Measurements from ENCODE around the gene WDTC1.
A peak's percentile ranks its signal among the peaks of the same experiment; 100 is the strongest.

WDTC1 gene

DNA sequence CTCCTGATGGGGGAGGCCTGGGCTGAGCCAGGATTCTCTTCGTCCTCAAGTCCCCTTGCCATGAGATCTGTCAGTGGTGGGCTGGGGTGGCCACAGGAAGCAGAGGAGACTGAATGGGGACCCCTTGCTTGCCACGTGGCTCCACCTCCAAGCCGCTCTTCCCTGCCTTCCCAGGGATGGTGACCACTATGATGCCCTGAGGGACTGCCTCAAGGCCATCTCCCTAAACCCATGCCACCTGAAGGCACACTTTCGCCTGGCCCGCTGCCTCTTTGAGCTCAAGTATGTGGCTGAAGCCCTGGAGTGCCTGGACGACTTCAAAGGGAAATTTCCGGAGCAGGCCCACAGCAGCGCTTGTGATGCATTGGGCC lies 66.6 kb downstream of the WDTC1 start:
- no peak for DNase-seq (ENCODE audit: low read depth in 1 of 2, low spot score in 1 of 2)

DNA sequence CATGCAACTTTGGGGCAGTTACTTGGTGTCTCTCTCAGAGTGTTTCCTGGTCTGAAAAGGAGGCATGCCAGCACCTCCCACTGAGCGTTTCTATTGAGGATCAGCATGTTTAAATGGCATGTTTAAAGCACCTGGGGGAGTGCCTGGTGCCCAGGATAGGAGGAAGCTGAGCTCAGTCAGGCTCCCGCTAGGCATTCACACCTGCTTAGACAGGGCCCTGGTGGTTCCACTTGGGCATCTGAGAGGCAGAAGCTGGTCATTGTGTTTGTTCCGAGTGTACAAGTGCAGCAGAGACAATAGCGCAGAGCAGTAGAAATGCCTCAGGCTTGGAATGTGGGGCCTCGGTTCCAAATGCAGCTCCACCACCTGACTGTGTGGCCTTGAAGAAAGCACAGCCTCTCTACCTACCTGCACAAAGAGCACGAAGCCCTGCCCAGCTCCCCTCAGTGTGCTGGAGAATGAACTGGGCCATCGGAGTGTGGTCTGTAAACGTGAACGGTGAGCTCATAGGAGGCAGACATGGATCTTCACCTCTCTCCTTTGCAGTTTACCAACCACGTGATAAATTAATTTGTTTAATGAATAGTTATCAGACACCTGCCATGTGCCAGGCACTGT lies 67.3 kb downstream of the WDTC1 start:
- DNase-seq (ENCODE audit: low read depth in 1 of 2, low spot score in 1 of 2): no peak

DNA sequence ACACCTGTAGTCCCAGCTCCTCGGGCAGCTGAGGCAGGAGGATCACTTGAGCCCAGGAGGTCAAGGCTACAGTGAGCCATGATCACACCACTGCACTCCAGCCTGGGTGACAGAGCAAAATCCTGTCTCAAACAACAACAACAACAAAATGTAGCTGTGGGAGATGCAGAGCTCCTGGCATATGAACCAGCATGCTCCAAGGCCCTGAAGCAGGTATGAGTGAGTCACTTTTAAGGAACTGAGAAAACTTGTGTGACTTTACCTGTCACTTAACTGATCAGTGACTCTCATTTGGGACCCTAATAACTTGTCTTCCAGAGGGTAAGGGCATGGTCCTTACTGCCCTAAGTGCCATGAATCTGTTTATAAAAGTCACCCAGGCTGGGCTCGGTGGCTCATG lies 68.2 kb downstream of the WDTC1 start:
- DNase-seq (ENCODE audit: low read depth in 1 of 2, low spot score in 1 of 2): no peak

GRCh38 chr1:27303509-27303908 lies 69.1 kb downstream of the WDTC1 start:
- DNase-seq (ENCODE audit: low read depth in 1 of 2, low spot score in 1 of 2): no peak

GRCh38 chr1:27306071-27306470 lies 71.6 kb downstream of the WDTC1 start:
- no peak for DNase-seq (ENCODE audit: low read depth in 1 of 2, low spot score in 1 of 2)

DNA sequence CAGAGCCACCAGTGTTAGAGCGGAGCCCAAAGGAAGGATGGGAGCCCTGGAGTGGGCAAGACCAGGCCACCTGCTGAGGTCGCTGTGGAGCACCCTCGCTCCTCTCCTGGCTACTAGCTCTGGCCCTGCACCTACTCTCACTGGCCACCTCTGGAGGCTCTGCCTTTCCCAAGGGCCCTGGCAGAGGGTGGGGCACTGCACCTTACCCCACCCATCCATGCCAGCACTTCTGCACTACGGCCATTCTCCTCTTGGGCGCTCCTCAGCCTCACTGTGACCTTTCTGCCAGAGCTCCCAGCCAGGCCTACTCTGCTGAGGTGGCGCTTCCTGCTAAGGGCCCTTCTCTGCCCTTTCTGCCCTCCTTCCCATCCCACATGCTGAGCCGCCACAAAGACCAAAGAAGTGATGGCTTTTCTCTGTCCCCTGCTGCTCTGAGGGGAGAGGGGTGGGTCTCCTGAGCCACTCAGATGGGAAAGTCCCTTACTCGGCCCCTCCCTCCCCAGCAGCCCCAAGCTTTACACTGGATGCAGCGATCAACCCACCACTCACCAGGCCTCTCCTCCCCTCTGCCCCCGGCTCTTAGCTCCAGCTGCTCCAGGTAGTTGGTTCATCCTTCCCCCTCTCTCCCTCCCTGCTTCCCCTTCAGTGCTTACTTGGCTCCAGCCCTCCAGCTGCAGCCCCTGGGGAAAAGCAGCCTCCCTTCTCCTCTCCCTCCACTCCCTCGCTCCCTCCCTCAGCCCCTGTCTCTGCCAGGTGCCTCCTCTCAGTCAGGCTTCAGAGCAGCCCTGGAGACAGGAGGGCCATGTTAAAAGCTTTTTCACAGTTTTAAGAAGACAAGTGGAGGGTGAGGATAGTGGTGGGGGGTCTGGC lies 72.7 kb downstream of the WDTC1 start:
- DNase-seq (ENCODE audit: low read depth in 1 of 2, low spot score in 1 of 2): no peak

DNA sequence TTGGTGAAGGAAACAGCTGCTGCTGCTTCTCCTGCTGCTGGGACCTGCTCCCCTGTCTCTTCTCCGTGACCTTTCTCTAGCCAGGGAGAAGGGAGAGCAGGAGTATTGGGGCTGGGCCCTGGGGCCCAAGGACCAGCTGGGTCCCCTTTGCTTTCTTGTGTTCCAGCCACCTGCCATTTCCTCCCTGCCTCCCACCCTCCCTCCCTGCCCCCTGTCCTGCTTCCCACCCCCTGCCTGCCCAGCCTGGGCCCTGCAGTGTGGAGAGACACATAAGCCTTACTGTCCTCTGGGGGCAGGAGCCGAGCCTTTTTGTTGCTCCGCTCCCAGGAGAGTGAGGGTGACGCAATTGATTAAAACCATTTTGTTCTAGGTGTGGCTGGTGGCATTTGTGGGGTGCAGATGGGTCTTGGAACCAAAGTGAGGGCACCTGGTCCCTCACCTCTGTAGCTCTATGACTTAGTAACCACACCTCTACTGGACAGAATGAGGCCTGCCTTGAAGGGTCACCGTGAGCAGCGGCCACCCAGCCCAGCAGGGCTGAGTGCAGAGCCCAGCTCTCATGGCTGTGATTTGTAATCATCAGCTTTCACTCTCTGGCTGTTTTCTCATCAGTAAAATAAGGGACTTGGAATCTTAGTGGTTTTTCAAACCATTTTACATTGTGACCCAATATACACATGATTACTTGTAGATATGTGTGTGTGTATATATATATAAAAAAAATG lies 73.6 kb downstream of the WDTC1 start:
- DNase-seq (ENCODE audit: low read depth in 1 of 2, low spot score in 1 of 2): no peak

DNA sequence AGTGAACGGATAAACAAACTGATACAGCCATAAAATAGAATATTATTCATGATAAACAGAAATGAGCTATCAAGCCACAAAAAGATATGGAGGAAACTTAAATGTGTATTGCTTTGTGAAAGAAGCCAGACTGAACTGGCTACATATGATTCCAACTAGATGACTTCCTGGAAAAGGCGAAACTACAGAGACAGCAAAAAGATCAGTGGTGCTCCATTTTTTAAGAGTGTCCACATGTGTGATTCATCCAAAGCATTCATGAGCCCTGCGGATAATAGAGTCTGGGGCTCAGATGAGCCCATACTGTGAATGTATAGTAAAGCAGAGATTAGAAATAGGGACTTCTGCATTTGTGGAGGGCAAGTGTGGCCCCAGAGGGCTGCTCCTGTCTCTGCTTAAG lies 79.7 kb downstream of the WDTC1 start:
- DNase-seq (ENCODE audit: low read depth in 1 of 2, low spot score in 1 of 2): no peak

DNA sequence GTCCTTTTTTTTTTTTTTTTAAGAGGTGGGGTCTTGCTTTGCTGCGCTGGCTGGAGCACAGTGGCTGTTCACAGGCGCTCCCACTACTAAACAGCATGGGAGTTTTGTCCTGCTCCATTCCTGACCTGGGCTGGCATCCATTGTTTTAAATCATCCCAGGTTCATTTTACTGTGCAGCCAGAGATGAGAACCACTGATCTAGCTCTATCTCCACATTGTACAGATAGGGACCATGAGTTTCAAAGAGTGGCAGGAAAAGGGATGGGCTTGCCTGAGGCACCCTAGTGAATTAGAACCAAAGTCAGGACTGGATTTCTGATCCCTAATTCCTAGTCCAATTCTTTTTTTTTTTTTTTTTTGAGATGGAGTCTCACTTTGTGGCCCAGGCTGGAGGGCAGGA lies 80.3 kb downstream of the WDTC1 start:
- no peak for DNase-seq (ENCODE audit: low read depth in 1 of 2, low spot score in 1 of 2)

GRCh38 chr1:27316860-27317259 lies 82.4 kb downstream of the WDTC1 start:
- no peak for DNase-seq (ENCODE audit: low read depth in 1 of 2, low spot score in 1 of 2)

- DNase-seq (ENCODE audit: low read depth in 1 of 2, low spot score in 1 of 2): no peak
Measured at GRCh38 chr1:27318136-27318535, 83.7 kb downstream of the WDTC1 start.

GRCh38 chr1:27318596-27318995 lies 84.2 kb downstream of the WDTC1 start:
- DNase-seq (ENCODE audit: low read depth in 1 of 2, low spot score in 1 of 2): no peak

DNA sequence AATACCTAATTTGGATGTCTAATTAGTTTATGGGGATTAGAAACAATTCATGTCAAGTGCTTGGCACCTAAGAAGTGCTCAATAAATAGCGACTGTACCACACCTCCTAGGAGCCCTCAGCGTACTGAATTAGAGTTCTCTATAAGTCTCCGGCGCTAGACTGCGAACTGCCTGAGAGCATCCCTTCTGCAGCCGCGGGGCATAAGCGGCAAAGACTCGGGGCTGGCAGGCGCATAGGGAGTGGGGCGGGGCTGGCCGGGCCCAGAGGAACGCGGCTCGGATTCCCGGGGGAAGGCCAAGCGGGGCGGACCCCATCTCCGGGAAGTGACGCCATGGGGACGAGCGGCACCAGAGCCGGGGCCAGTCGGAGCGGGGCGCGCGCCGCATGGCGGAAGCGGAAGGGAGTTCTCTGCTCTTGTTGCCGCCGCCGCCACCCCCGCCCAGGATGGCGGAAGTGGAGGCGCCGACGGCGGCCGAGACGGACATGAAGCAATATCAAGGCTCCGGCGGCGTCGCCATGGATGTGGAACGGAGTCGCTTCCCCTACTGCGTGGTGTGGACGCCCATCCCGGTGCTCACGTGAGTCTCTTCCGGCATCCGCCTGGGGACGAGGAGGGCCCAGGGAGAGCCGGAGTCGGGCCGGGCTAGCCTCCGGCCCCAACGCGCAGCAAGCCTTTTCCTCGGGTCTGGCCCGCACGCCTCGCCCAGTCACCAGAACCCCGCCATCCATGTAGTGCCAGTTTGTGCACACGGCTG lies 87.6 kb downstream of the WDTC1 start, which contains the start of gene TMEM222:
TSS of gene TMEM222 (plus strand) at position 351 of the 756 bp plus-strand sequence. CDS start at position 386, 35 bp downstream.
- DNase-seq (ENCODE audit: low read depth in 1 of 2, low spot score in 1 of 2): peak; percentile 95 to 97

GRCh38 chr1:27322569-27323240 lies 88.3 kb downstream of the WDTC1 start:
- no peak for DNase-seq (ENCODE audit: low read depth in 1 of 2, low spot score in 1 of 2)

DNA sequence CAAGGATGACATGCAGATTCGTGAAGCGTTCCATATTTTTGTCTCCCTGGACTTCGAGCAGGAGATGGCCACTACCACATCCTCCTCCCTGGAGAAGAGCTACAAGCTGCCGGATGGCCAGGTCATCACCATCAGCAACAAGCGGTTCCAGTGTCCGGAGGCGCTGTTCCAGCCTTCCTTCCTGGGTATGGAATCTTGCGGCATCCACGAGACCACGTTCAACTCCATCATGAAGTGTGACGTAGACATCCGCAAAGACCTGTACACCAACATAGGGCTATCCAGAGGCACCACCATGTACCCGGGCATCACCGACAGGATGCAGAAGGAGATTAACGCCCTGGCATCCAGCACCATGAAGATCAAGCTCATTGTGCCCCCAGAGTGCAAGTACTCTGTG lies 90.9 kb downstream of the WDTC1 start:
- DNase-seq (ENCODE audit: low read depth in 1 of 2, low spot score in 1 of 2): no peak

- no peak for DNase-seq (ENCODE audit: low read depth in 1 of 2, low spot score in 1 of 2)
Measured at GRCh38 chr1:27327964-27328363, 93.5 kb downstream of the WDTC1 start.

- no peak for DNase-seq (ENCODE audit: low read depth in 1 of 2, low spot score in 1 of 2)
Measured at GRCh38 chr1:27330786-27331185, 96.4 kb downstream of the WDTC1 start.

DNA sequence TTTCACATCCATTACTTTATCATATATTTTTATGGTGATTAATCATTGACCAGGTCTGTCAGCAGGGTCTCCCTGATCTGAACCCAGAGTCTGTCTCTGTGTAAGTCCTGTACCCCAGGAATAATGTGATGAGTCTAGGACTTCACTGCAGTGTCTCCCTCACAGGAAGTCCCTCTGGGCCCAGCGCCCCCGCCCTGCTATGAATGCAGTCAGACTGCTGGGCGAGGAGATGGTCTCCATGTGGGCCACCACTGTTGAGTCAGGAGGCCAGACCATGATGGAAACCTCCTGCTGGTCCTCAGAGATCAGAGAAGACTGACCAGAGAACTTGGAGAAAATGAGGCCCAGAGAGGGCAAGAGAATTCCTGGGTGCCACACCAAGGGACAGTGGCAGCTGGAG lies 97.0 kb downstream of the WDTC1 start:
- DNase-seq (ENCODE audit: low read depth in 1 of 2, low spot score in 1 of 2): no peak

DNA sequence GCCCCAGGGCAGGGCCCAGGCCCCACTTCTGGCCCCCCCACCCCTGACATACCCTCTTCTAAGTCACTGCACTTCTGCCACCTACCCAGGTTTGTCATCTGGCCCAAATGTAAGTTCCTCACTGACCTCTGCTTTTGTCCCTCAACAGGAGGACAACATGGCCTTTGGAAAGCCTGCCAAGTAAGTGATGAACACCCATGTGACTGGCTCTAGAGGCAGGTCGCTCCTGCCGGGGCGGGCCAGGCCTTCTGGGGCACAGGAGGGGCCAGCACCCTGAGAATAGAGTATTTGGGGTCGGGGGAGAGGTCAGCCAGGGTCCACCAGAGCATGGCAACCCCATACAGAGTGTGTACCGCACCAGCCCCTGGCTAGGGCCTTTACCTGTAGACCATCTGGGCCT lies 97.5 kb downstream of the WDTC1 start:
- DNase-seq (ENCODE audit: low read depth in 1 of 2, low spot score in 1 of 2): no peak

DNA sequence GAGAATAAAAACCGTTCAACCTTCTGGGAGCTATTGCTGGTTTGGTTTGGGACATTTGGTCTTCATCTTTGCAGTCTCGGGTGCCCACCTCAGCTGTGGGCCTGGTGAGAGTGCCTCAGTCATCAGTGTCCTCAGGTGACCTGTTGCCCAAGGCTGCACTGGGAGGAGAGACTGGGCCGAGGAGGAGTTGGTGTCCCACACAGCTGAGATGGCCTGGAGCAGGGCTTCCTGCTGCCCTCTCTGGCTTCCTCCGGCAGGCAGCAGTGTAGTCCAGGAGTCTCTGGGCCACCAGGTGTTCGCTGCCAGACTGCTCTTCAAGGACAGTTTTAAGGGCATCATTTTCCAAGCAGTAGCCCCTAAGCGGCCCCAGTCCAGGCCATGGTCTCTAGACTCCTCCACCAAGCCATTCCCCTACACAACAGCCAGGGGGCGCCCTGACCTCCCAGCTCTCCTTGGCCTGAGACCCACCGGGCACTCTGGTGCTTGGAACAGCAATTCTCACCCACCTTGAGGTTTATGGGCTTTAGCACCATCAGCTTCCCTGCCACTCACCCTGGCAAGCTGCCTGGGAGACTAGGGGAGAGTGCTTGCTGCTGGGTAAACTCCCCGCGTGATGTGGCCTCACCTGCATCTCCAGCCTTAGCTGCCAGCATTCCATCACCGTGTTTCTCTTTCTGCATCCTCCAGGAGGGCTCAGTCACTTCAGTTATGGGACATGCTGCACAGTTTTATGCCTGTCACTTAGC lies 98.3 kb downstream of the WDTC1 start:
- peak; percentile 15 to 30 for DNase-seq (ENCODE audit: low read depth in 1 of 2, low spot score in 1 of 2)
